ENCODE results near the gene SH3GL2. TPM values are rescaled to one million over a fixed set of nuclear protein-coding genes. Genes with fewer than 3 reads are reported as not detected.

Gene SH3GL2
- total and polyA plus RNA-seq, 9 of the 15 experiments (the other 6 are each of a cell fraction or from before 2014, with no cell fraction given): not detected

DNA sequence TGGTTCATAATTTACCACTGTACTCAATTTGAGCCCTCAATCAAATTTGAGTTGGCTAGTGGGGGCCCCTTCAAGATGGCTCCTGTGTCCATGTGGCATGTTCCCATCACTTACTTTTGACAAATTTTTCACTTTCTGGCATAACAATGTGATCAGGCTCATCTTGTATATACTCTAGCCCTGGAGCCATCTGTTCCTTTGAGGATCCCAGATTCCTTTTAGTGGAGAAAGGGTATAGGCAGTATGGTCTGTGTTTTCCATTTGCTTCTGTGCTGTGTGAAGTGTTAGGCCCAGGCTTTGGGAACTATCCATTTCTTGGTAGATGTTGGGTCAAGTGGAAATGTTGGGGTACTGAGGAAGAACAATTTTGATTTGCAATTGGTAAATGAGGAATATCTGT is 45.7 kb downstream of the SH3GL2 start (continued):
- TF ChIP-seq, protein P1, sequence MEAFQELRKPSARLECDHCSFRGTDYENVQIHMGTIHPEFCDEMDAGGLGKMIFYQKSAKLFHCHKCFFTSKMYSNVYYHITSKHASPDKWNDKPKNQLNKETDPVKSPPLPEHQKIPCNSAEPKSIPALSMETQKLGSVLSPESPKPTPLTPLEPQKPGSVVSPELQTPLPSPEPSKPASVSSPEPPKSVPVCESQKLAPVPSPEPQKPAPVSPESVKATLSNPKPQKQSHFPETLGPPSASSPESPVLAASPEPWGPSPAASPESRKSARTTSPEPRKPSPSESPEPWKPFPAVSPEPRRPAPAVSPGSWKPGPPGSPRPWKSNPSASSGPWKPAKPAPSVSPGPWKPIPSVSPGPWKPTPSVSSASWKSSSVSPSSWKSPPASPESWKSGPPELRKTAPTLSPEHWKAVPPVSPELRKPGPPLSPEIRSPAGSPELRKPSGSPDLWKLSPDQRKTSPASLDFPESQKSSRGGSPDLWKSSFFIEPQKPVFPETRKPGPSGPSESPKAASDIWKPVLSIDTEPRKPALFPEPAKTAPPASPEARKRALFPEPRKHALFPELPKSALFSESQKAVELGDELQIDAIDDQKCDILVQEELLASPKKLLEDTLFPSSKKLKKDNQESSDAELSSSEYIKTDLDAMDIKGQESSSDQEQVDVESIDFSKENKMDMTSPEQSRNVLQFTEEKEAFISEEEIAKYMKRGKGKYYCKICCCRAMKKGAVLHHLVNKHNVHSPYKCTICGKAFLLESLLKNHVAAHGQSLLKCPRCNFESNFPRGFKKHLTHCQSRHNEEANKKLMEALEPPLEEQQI (IDR thresholded peaks at IDR 0.05): no peak

DNA sequence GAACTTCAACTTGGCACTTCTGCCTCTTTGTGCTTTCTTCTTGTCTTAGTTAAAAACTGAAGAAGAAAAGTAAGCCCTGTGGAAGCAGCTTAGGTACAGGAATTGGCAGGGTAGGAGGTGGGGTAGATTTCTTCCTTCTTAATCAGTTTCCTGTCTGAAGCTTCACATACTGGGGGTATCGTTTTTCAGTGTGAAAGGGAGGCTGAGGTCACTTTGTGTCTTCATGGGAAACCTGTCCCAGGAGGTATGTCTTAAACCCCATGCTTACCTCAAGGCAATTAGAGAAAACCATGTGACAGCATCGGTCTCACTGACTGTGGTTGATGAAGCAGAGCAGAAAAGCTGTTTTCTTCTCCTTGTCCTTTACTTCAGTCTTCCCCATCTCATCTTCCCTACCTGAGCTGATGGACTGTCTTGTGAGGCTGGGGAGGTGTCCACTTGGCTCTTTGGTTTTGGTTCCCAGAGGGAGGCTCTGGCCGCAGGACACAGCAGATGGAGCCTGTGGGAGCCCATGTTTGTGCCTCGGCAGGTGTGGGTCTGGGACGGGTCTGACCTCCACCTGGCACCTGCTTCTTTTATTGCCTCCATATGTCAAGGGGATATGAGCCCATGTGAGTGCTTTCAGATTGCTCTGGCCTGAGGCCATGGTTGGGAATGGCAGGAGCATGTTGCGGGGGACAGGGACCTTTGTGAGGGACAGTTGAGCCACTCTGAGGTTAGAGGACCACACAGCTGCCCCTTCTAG is 47.0 kb downstream of the SH3GL2 start:
- TF ChIP-seq KLF1 (tag; IDR thresholded peaks at IDR 0.05) (no peak), BRF1 (IDR thresholded peaks at IDR 0.05; ENCODE audit: borderline replicate concordance, extremely low read depth, insufficient read length) (no peak), BCOR (IDR thresholded peaks at IDR 0.05) (no peak)
- TF ChIP-seq, protein P2, sequence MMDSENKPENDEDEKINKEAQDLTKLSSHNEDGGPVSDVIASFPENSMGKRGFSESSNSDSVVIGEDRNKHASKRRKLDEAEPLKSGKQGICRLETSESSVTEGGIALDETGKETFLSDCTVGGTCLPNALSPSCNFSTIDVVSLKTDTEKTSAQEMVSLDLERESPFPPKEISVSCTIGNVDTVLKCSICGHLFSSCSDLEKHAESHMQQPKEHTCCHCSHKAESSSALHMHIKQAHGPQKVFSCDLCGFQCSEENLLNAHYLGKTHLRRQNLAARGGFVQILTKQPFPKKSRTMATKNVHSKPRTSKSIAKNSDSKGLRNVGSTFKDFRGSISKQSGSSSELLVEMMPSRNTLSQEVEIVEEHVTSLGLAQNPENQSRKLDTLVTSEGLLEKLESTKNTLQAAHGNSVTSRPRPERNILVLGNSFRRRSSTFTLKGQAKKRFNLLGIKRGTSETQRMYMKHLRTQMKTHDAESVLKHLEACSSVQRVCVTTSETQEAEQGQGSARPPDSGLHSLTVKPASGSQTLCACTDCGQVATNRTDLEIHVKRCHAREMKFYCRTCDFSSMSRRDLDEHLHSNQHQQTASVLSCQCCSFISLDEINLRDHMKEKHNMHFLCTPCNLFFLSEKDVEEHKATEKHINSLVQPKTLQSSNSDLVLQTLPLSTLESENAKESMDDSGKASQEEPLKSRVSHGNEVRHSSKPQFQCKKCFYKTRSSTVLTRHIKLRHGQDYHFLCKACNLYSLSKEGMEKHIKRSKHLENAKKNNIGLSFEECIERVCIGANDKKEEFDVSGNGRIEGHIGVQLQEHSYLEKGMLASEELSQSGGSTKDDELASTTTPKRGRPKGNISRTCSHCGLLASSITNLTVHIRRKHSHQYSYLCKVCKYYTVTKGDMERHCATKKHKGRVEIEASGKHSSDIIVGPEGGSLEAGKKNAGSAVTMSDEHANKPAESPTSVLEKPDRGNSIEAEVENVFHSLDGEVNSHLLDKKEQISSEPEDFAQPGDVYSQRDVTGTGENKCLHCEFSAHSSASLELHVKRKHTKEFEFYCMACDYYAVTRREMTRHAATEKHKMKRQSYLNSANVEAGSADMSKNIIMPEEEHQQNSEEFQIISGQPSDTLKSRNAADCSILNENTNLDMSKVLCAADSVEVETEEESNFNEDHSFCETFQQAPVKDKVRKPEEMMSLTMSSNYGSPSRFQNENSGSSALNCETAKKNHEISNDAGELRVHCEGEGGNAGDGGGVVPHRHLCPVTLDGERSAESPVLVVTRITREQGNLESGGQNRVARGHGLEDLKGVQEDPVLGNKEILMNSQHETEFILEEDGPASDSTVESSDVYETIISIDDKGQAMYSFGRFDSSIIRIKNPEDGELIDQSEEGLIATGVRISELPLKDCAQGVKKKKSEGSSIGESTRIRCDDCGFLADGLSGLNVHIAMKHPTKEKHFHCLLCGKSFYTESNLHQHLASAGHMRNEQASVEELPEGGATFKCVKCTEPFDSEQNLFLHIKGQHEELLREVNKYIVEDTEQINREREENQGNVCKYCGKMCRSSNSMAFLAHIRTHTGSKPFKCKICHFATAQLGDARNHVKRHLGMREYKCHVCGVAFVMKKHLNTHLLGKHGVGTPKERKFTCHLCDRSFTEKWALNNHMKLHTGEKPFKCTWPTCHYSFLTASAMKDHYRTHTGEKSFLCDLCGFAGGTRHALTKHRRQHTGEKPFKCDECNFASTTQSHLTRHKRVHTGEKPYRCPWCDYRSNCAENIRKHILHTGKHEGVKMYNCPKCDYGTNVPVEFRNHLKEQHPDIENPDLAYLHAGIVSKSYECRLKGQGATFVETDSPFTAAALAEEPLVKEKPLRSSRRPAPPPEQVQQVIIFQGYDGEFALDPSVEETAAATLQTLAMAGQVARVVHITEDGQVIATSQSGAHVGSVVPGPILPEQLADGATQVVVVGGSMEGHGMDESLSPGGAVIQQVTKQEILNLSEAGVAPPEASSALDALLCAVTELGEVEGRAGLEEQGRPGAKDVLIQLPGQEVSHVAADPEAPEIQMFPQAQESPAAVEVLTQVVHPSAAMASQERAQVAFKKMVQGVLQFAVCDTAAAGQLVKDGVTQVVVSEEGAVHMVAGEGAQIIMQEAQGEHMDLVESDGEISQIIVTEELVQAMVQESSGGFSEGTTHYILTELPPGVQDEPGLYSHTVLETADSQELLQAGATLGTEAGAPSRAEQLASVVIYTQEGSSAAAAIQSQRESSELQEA (IDR thresholded peaks at IDR 0.05; ENCODE audit: low read depth): no peak
- in situ Hi-C loops (cut with MboI): no loop called here
- H3K27me3 ChIP-seq (ENCODE audit: control insufficient read depth in 2 of 2, insufficient read depth in 2 of 2, low read length in 2 of 2): no peaks in the 10 kb centered on the region
- H3K79me2 ChIP-seq (ENCODE audit: control insufficient read depth, insufficient read depth, low read length): no peaks in the 10 kb centered on the region
- H3K9me3 ChIP-seq (replicated peaks; ENCODE audit: control insufficient read depth, insufficient read depth, low read depth, low read length): no peaks in the 10 kb centered on the region
- ChIA-PET POLR2A (no interaction called here), CTCF (ENCODE audit: low intra/inter-chr PET ratio) (no interaction called here)
- ATAC-seq: no peak
- no peak overlapping the region for H2AFZ ChIP-seq (ENCODE audit: low read depth, low read length)
- no peaks in the 10 kb centered on the region for H3K9me1 ChIP-seq (ENCODE audit: control insufficient read depth, insufficient read depth, low read length)
- intact Hi-C loops (cut with micrococcal nuclease): no loop called here
- FAIRE-seq: no peak
- H3K36me3 ChIP-seq (ENCODE audit: control insufficient read depth, insufficient read depth, low read length): no peaks in the 10 kb centered on the region
- H3K9ac ChIP-seq (ENCODE audit: insufficient read depth in 1 of 2, low read depth in 2 of 2, low read length in 2 of 2): no peak overlapping the region
- no TSS peak for BruUV-seq (replicated peaks)
- H3K4me3 ChIP-seq: no peak overlapping the region
- no peak overlapping the region for H3K27ac ChIP-seq (ENCODE audit: extremely low read depth, low read depth, low read length)
- WGBS (ENCODE audit: insufficient coverage, low coverage, missing lambda C conversion rate): 0% methylated on average over 3 of the region's 6 CpGs
- no peaks in the 10 kb centered on the region for H3K4me1 ChIP-seq (replicated peaks in 1 of 2; ENCODE audit: control insufficient read depth in 2 of 2, insufficient read depth in 2 of 2, low read length in 2 of 2)
- DNase-seq (ENCODE audit: extremely low read depth in 1 of 4, low spot score in 3 of 4): no peak
- no peak overlapping the region for H3K4me2 ChIP-seq (ENCODE audit: insufficient read depth, low read length)
- H4K20me1 ChIP-seq (replicated peaks; ENCODE audit: control insufficient read depth, insufficient read depth, low read length): no peaks in the 10 kb centered on the region
